HEK293 (cell line): Measurements from ENCODE around the gene APOL4.

Experiments
- HOXA7 ChIP-seq: sonication (generic); formaldehyde crosslinking; IDR thresholded peaks from 2 replicates; pipeline ENCODE4 v1.8.1; 2022; ENCODE audit warnings: missing genetic modification reagents, borderline replicate concordance
- SCRT1 ChIP-seq: fragments of 450-650 bp; formaldehyde crosslinking; IDR thresholded peaks from 2 replicates; pipeline ENCODE4 v1.5.1; 2016; ENCODE audit warnings: missing biosample characterization, missing genetic modification characterization, borderline replicate concordance
- ZFP41 ChIP-seq: fragments of 450-650 bp; formaldehyde crosslinking; IDR thresholded peaks from 2 replicates; pipeline ENCODE4 v1.5.1; 2016; ENCODE audit warnings: missing biosample characterization, missing genetic modification characterization, borderline replicate concordance
- ZNF121 ChIP-seq: fragments of 450-650 bp; formaldehyde crosslinking; IDR thresholded peaks from 2 replicates; pipeline ENCODE4 v1.5.1; 2016; ENCODE audit warnings: missing biosample characterization, missing genetic modification characterization
- ZNF221 ChIP-seq: fragments of 450-650 bp; formaldehyde crosslinking; IDR thresholded peaks from 2 replicates; pipeline ENCODE4 v1.5.1; 2017; ENCODE audit warnings: missing biosample characterization, missing genetic modification characterization, borderline replicate concordance
- ZNF670 ChIP-seq: fragments of 450-650 bp; formaldehyde crosslinking; IDR thresholded peaks from 2 replicates; pipeline ENCODE4 v1.5.1; 2016; ENCODE audit warnings: missing biosample characterization, missing genetic modification characterization, low read depth
- ZNF707 ChIP-seq: fragments of 450-650 bp; formaldehyde crosslinking; IDR thresholded peaks from 2 replicates; pipeline ENCODE4 v1.5.1; 2016; ENCODE audit warnings: missing biosample characterization, missing genetic modification characterization
- ZNF776 ChIP-seq: fragments of 450-650 bp; formaldehyde crosslinking; IDR thresholded peaks from 2 replicates; pipeline ENCODE4 v1.5.0; 2017; ENCODE audit warnings: missing biosample characterization, missing genetic modification characterization, borderline replicate concordance
- TF ChIP-seq, protein P1 (sequence below): fragments of 450-650 bp; formaldehyde crosslinking; IDR thresholded peaks from 2 replicates; pipeline ENCODE4 v1.5.1; 2016; ENCODE audit warnings: missing biosample characterization, missing genetic modification characterization
- TF ChIP-seq, protein P2 (sequence below): fragments of 450-650 bp; formaldehyde crosslinking; IDR thresholded peaks from 2 replicates; pipeline ENCODE4 v1.5.1; 2016; ENCODE audit warnings: missing biosample characterization, missing genetic modification characterization, borderline replicate concordance

DNA sequence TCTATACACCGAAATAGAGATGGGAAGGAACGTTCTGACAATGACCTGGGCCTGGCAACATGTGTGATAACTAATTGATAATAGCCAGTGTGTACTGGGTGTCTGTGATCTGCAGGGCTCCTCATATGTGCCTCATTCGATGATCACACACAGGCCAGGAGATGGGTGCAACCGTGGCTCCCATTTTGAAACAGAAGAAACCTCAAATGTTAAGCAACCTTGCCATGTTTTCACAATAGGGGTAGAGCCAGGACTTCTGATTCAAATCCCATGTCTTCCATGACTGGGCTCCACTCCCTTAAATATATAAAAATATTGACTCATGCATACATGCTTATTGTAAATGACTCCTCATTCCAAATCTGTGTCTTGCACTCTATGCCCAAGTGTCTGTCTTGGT lies 52.2 kb downstream of the APOL4 start:
- TF ChIP-seq, protein P1, sequence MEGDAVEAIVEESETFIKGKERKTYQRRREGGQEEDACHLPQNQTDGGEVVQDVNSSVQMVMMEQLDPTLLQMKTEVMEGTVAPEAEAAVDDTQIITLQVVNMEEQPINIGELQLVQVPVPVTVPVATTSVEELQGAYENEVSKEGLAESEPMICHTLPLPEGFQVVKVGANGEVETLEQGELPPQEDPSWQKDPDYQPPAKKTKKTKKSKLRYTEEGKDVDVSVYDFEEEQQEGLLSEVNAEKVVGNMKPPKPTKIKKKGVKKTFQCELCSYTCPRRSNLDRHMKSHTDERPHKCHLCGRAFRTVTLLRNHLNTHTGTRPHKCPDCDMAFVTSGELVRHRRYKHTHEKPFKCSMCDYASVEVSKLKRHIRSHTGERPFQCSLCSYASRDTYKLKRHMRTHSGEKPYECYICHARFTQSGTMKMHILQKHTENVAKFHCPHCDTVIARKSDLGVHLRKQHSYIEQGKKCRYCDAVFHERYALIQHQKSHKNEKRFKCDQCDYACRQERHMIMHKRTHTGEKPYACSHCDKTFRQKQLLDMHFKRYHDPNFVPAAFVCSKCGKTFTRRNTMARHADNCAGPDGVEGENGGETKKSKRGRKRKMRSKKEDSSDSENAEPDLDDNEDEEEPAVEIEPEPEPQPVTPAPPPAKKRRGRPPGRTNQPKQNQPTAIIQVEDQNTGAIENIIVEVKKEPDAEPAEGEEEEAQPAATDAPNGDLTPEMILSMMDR (tag by site-specific recombination) = no peak
- TF ChIP-seq SCRT1 (tag by site-specific recombination) (no peak), ZFP41 (tag by site-specific recombination) (no peak), ZNF707 (tag by site-specific recombination) (no peak), HOXA7 (CRISPR knock-in tag) (no peak), ZNF121 (no peak), ZNF670 (tag by site-specific recombination) (no peak), ZNF776 (no peak), ZNF221 (tag by site-specific recombination) (no peak)
- TF ChIP-seq, protein P2, sequence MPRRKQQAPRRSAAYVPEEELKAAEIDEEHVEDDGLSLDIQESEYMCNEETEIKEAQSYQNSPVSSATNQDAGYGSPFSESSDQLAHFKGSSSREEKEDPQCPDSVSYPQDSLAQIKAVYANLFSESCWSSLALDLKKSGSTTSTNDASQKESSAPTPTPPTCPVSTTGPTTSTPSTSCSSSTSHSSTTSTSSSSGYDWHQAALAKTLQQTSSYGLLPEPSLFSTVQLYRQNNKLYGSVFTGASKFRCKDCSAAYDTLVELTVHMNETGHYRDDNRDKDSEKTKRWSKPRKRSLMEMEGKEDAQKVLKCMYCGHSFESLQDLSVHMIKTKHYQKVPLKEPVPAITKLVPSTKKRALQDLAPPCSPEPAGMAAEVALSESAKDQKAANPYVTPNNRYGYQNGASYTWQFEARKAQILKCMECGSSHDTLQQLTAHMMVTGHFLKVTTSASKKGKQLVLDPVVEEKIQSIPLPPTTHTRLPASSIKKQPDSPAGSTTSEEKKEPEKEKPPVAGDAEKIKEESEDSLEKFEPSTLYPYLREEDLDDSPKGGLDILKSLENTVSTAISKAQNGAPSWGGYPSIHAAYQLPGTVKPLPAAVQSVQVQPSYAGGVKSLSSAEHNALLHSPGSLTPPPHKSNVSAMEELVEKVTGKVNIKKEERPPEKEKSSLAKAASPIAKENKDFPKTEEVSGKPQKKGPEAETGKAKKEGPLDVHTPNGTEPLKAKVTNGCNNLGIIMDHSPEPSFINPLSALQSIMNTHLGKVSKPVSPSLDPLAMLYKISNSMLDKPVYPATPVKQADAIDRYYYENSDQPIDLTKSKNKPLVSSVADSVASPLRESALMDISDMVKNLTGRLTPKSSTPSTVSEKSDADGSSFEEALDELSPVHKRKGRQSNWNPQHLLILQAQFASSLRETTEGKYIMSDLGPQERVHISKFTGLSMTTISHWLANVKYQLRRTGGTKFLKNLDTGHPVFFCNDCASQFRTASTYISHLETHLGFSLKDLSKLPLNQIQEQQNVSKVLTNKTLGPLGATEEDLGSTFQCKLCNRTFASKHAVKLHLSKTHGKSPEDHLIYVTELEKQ = no peak
